DMS 273 treated with DMSO at 0.1 percent for 48 hours (cell line): ENCODE measurements around the gene DENND4C.
"Not testable (repeated sequence)": the region's sequence is repeated elsewhere in the genome, so short reads cannot be mapped to it uniquely, and the experiment has no call there.

Experiments used
- DNase-seq: peaks from one replicate; lab custom pipeline; 2025; lab: John Stamatoyannopoulos, UW

DENND4C gene

DNA sequence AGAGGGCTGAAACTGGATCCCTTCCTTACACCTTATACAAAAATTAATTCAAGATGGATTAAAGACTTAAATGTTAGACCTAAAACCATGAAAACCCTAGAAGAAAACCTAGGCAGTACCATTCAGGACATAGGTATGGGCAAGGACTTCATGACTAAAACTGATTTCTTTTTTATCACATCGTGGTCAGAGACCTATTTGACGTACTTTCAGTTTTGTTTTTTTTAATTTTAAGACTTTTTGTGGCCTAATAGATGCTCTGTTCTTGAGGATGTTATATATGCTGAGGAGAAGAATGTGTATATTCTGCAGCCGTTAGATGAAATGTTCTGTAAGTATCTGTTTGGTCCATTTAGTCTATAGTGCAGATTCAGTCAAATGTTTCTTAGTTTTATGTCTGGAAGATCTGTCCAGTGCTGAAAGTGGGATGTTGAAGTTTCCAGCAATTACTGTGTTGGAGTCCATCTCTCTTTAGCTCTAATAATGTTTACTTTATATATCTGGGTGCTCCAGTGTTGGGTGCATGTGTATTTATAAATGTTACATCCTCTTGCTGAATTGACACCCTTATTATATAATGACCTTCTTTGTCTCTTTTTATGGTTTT is 36.4 kb downstream of the DENND4C start:
- DNase-seq: not testable (repeated sequence)

DNA sequence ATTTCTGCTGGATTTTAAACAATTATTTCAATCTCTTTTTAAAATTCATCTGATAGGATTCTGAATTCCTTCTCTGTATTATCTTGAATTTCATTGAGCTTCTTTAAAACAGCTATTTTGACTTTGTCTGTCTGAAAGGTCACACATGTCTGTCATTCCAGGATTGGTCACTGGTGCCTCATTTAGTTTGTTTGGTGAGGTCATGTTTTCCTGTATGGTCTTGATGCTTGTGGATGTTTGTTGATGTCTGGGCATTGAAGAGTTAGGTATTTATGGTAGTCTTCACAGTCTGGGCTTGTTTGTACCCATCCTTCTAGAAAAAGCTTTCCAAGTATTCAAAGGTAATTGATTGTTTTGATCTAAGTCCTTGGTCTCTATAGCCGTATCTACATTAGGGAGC is 39.1 kb downstream of the DENND4C start:
- no peak for DNase-seq

DNA sequence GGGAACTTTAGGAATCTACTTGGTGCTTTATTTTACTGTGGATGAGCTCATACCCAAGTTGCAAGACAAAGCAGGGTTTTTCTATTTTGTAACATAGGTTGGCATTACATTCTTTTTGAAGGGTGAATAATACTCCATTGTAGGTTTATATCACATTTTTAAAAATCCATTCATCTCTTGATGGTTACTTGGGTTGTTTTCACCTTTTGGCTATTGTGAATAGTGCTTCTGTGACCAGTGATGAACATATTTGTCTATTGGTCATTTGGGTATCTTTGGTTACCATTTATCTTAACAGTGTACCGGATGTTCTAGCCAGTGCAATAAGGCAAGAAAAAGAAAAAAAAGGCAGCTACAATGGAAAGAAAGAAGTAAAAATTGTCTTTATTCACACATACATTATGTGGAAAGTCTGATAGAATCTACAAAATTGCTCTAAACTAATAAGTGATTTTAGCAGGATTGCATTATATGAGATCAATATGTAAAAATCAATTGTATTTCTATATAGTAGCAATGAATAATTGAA is 40.0 kb downstream of the DENND4C start:
- no peak for DNase-seq

DNA sequence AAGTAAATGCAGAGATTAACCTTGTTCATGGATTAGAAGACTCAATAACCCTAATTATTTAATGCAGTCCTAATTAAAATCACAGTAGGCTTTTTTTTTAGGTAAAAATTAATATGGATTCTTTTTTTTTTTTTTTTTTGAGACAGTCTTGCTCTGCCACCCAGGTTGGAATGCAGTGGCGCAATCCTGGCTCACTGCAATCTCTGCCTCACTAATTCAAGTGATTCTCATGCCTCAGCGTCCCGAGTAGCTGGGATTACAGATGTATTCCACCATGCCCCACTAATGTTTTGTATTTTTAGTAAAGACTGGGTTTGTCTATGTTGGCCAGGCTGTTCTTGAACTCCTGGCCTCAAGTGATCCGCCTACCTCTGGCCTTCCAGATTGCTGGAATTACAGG is 40.6 kb downstream of the DENND4C start:
- no peak for DNase-seq

DNA sequence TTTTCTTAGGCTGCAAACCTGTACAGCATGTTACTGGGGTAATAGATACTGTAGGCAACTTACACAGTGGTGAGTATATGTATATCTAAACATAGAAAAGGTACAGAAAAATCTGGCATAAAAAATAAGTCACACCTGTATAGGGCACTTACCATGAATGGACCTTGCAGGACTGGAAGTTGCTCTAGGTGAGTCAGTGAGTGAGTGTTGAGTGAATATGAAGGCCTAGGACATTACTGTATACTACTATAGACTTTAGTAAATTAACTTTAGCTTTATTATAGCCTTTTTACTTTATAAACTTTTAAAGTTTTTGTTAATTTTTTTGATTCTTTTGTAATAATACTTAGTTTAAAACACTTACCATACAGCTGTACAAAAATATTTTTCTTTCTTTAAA is 51.3 kb downstream of the DENND4C start:
- DNase-seq: no peak

DNA sequence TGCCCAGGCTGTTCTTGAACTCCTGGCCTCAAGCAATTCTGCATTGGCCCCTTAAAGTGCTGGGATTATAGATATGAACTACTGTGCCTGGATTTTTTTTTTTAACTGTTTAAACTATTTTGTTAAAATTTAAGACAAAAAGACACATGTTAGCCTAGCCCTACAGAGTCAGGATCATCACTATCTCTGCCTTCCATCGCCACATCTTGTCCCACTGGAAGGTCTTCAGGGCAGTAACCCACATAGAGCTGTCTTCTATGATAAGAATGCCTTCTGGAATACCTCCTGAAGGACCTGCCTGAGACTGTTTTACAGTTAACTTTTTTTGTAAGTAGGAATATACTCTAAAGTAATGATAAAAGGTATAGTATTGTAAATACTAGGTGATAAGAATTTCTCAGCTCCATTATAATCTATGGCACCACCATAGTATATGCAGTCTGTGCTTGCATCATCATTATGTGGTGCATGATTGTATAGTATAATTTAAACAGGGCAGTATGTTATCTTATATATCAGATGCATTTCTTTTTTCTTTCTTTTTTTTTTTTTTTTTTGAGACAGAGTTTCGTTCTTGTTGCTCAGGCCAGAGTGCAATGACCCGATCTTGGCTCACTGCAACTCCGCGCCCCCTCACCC is 52.7 kb downstream of the DENND4C start:
- no peak for DNase-seq

DNA sequence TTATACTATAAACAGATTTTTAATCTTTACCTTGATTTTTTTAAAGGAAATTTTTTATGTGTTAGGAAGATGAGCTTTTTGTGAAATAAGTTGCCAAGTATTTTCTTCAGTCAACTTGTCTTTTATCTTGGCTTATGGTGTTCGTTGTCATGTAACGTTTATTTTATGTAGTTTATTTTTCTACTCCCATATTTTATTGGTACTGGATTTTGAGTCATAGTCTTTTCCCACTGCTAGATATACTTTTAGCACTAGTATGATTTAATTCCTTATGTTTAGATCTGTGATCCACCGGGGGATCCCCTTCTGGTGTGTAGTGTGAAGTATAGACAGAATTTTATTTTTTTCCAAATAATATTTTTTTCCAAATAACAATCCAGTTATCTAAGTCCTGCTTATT is 54.2 kb downstream of the DENND4C start:
- no peak for DNase-seq

DNA sequence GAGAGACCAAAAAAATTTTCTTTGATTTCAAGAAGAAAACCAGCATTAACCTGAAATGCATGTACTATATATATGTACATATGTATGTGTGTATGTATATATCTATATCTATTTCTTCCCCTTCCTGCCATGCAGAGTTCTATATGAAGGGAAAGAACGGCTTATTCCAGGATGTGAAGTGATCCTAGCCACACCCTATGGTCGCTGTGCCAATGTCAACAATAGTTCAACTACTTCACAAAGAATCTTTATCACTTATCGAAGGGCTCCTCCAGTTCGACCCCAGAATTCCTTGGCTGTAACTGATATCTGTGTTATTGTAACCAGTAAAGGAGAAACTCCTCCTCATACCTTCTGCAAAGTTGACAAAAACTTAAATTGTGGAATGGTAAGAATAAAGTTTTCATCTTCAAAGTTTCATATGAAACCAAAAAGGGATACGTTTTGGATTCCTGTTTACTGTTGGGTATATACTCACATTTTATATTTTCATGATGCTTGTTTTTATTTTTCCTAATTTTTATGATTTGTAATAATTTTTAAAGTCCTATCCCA is 56.2 kb downstream of the DENND4C start:
- no peak for DNase-seq

DNA sequence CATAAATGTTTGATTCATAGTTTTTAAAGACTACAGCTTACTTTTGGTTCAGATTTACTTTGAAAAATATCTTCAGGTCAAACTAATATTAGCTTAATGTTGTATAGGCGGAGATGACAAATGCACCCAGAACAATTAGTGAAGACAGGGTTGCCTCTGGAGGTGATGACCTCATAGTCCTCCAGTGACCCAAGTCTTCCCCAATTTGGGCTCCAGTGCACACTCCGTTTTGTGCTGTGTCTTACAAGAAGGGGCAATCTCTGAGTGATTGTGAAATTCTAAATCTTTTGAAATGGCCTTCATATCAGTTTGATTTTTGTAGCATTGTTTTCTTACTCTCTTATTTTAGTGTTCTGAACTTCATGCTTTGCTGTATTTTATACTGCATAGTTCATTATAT is 57.6 kb downstream of the DENND4C start:
- no peak for DNase-seq

DNA sequence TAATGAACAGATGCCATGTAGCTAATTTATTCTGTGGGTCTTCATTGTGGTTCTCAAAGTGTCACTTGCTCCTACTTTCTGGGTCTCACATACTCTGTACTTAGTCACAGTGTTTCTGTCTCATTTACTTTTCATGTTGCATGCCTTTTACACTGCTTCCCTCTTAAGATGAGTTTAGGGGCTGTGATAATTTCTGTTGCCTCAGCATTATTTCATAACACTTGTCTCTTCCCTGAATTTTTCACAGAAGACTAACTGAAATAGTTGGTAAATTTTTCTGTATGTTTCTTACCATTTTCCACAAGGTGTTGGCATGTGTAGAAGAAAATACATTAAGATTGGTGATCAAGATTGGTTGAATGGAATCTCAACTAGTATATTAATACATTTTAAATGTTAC is 59.6 kb downstream of the DENND4C start:
- no peak for DNase-seq

DNA sequence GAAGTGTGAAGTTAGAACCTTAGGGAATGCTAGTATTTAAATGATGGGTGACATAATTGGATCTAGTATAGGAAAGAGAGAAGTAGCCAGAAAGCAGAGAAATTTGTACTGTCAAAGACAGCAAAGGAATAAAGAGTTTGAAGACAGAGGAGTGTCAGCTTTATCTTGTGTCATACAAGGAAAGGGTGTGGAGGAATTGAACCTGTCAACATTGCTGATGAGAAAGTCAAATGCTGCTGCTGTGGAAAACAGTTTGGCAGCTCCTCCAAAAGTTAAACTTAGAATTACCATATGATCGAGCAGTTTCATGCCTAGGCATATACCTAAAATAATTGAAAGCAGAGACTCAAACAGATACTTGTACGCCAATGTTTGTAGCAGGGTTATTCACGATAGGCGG is 63.7 kb downstream of the DENND4C start:
- DNase-seq: no peak

DNA sequence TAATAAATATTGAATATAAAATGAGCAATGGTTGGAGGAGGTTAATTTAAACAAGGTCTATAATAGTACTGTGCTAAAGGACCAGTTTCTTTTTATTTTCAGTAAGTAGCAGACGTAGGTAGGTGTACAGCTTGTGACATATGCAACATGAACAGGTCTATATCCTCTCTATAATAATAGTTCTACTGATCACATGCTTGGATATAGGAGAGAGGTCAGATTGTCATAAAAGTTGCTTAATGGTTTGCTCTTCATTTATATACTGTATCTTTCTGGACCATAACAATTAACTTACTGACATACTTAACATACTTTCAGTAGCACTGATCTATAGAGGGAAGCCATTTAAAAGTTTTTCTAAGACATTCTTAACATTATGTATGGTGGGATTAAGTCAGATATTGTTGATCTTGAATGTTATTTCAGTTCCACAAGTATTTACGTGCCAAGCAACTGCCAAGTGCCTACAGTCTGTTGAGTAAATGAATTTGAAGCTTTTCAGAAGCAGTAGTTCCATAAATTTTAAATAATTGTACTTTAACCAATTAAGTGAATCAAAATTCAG is 68.0 kb downstream of the DENND4C start:
- DNase-seq: no peak

DNA sequence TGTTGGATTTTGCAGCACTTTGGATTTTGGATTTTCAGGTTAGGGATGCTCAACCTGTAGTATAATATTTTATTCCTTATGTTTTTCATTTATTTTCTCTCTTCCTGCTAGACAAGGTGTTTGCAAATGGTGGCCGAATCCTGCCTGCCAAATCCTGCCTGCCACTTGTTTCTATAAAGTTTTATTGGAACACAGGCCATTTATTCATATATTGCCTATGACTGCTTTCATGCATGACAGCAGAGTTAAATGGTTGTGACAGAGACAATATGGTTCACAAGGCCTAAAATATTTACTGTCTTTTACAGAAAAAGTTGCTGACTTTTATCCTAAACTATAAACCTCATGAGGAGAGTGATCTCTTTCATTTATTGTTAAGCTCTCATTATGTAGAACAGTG is 72.7 kb downstream of the DENND4C start:
- no peak for DNase-seq

DNA sequence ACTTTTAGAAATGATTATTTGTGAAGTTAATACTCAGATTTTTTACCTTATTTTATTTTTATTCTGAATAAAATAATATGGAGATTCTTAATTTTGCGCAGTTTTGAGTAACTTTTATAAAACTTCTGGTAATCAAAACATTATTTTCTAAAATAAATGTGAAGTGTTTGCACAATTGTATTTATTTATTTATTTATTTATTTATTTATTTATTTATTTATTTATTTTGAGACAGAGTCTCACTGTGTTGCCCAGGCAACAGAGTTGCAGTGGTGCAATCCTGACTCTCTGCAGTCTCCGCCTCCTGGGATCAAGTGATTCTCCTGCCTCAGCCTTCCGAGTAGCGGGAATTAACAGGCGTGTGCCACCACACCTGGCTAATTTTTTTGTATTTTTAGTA is 76.1 kb downstream of the DENND4C start:
- no peak for DNase-seq

DNA sequence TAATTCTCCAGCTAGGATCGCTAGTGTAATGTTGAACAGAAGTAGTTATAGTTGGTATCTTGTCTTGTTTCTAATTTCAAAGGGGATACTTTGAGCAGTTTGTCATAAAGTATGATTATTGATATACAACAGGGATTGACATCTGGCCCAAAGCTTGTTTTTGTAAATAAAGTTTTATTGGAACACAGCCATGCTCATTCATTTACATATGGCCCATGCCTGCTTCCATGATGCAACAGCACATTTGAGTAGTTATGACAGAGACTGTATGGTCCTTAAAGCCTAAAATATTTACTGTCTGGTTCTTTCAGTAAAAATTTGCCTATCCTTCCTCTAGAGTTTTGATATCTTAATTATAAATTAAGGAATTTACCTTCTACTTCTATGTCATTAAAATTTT is 79.8 kb downstream of the DENND4C start:
- no peak for DNase-seq

DNA sequence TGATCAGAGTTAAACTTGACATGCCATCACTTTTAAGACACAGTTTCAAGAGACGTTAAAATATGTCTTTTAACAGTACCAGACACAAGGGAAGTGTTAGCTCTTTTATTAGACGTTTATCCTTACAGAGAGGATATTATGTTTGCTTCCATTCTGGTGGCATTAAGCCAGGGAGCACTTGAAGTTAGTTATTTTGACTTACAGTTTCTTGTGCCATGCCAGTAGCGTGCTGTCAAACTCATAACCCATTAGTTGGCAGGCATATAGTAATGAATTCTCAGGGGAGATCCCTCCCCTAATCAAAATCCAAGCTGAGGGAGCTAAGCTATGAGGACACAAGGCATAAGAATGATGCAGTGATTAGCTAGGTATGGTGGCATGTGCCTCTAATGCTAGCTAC is 83.1 kb downstream of the DENND4C start:
- no peak for DNase-seq

DNA sequence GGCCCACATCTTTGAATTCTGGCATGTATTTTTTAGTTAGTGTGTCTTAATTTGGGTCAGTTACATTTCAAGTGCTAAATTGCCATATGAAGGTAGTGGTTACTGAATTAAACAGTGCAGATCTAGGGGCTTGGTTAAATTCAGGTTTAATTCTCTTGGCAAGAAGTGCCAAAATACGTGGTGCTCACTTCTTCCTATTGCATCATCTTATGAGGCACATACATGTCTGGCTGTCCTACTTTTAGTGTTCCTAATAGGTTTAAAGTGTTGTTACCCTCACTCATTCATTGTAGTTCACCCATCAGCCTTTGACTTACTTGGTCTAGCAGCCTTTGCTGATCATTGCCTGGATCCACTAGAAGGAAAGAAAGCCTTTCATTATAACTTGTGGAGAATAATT is 90.0 kb downstream of the DENND4C start:
- DNase-seq: no peak

DNA sequence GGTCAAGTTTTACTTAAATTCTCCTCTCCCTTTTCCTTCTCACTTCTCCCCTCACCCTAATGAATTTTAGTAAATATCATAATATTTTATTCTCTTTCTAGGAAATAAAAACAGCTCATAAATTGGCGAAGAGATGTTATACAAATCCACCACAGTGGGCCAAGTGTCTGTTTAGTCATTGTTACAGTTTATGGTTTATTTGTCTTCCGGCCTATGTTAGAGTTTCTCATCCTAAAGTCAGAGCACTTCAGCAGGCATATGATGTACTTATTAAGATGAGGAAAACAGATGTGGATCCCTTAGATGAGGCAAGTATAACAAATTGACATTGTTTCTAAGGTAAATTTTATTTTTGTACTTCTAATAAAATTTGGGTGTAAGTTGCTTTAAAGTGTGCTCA is 101.4 kb downstream of the DENND4C start:
- DNase-seq: no peak

DNA sequence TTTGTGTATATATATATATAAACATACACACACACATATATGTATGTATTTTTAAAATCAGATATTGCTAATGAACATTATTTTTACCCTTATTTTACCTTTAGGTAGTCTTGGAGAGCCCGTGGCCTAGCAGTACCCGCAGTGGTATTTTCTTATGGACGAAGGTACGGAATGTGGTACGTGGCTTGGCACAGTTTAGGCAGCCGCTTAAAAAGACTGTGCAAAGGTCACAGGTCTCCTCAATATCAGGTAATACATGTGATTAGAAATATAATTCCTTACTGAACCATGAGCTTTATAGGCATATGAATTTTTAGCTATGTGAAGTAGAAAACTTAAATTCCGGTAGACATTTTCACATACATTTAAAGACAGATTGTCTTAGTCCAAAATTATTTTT is 105.7 kb downstream of the DENND4C start:
- DNase-seq: no peak

DNA sequence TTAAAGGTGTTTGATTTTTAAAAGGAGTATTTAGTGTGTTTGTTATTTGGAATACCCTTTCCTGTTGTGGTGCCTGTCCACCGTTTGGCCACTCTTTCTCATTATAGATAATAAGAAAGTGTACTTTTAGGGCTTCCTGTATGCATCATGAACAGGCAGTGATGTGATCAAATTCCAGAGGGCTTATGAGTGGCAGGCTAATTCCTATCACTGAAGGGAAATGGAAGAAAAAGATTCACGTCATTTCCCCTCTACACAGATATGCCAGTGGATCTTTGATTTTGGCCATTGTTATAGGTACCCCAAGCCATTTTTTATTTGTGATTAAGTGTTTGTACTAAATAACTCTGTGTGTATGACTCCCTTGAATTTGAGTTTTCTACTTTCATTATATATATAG is 112.5 kb downstream of the DENND4C start:
- no peak for DNase-seq

DNA sequence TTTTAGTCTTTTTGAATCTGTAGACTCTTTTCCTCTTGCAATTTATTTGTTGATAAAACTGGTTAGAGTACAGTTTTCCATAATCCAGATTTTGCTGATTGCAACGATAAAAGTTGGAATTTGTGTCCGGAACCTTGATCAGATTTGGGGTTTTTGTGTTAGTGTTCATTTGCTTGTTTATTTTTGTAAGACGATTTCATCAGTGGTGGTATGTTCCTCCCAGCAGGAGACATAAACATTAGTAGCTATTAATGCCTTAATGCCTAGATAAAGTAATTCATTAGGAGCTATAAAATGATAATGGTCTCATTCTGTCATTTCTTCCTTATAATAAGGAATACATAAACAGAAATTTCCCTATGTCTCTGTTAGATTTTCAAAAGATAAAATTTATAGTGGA is 128.2 kb downstream of the DENND4C start:
- no peak for DNase-seq

DNA sequence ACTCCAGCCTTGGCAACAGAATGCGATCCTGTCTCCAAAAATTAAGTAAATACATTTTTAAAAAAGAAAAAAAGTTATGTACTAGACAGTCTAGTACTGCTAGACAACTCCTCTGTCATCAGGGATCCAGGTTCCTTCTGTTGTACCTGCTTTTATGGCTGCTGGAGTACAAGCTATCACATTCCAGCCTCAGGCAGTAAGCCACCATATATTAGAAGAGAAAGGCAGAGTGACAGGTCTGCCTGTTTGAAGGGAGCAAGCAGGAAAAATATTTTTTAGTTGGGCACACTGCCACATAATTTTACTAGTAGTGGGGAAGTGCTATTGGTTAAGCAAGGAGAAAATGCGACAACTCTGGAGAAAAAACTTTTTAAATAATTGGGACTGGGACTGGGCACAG is 138.6 kb downstream of the DENND4C start:
- no peak for DNase-seq

DNA sequence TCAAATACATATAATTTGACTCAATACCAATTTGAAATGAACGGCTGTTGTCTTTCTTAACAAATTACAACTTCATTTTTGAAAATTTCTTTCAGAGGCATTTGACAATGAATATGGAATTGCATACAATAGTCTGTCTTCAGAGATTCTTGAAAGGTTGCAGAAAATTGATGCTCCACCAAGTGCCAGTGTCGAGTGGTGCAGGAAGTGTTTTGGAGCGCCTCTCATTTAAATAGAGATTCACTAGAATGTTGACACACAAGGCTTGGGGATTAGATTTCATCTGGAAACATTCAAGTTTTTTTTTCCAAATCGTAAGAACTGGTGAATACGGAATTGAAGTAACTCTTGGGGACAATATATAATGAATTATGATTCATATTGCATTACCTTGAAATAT is 141.4 kb downstream of the DENND4C start:
- DNase-seq: no peak

DNA sequence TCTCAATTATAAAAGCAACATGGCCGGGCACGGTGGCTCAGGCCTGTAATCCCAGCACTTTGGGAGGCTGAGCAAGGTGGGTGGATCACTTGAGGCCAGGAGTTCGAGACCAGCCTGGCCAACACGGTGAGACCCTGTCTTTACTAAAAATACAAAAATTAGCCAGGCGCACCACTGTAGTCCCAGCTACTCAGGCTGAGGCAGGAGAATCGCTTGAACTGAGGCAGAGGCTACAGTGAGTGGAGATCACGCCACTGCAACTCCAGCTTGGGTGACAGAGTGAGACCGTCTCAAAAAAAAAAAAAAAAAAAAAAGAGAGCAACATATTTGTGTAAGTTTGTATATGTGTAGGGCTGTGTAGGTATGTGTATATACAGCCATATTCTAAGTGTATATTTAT is 142.1 kb downstream of the DENND4C start:
- no peak for DNase-seq
